Transverse colon (tissue), 4 donors: Measurements from ENCODE around the gene STARD10.

ENCODE experiments used
- CTCF ChIP-seq, 5 experiments: fragments of 200-600 bp in 3 of 5; fragments of 450-650 bp in 2 of 5; sonication (generic) in 3 of 5; IDR thresholded peaks; 1 replicate in 2 of 5; 2 replicates in 3 of 5; pipeline ENCODE4 v1.5.1; 2016 to 2017; ENCODE audit warnings: antibody characterized with exemption in 5 of 5, inconsistent platforms in 3 of 5, mild to moderate bottlenecking in 2 of 5, moderate library complexity in 1 of 5
- EP300 ChIP-seq: sonication (generic); formaldehyde crosslinking; IDR thresholded peaks from one replicate; pipeline ENCODE4 v1.6.1; 2017; ENCODE audit warnings: antibody characterized with exemption, low read depth
- POLR2A ChIP-seq: fragments of 450-650 bp; IDR thresholded peaks from one replicate; pipeline ENCODE4 v1.6.1; 2016; ENCODE audit warnings: antibody characterized with exemption, mild to moderate bottlenecking, moderate library complexity
- POLR2AphosphoS5 ChIP-seq, 3 donors: sonication (generic); formaldehyde crosslinking; IDR thresholded peaks; one replicate each; pipeline ENCODE4 v1.6.1; 2016; ENCODE audit warnings: antibody characterized with exemption in 3 of 3

GRCh38 chr11:72741849-72742512, 51.9 kb downstream of the STARD10 start:
- TF ChIP-seq CTCF (IDR thresholded peaks at IDR 0.05), result no peak
- no peak for TF ChIP-seq POLR2A
- no peak for TF ChIP-seq POLR2AphosphoS5 (IDR thresholded peaks at IDR 0.05)
- no peak for TF ChIP-seq EP300
